Testis (tissue), 3 donors: ENCODE results near the gene TJP2. TPM values are rescaled to one million over a fixed set of nuclear protein-coding genes. Genes with fewer than 3 reads are reported as not detected.

Source experiments
- DNase-seq: peaks from one replicate; pipeline ENCODE4 v3.0.0-alpha.2; 2019
- H3K27ac ChIP-seq, 2 donors: fragments of 200-600 bp; sonication (generic); one replicate each; pipeline ENCODE4 v1.5.1; 2019
- H3K27me3 ChIP-seq: fragments of 200-600 bp; sonication (generic); one replicate; pipeline ENCODE4 v1.5.1; 2019
- H3K36me3 ChIP-seq: fragments of 200-600 bp; sonication (generic); one replicate; pipeline ENCODE4 v1.5.1; 2017; ENCODE audit warnings: low read depth; ENCODE audit errors: missing control alignments
- H3K4me1 ChIP-seq: fragments of 200-600 bp; sonication (generic); one replicate; pipeline ENCODE4 v1.5.1; 2019
- H3K4me3 ChIP-seq, 2 donors: fragments of 200-600 bp; sonication (generic); one replicate each; pipeline ENCODE4 v1.5.1; 2017 to 2019
- H3K9me3 ChIP-seq: fragments of 200-600 bp; sonication (generic); one replicate; pipeline ENCODE4 v1.5.1; 2017
- CTCF ChIP-seq, 3 experiments: fragments of 450-650 bp in 2 of 3; fragments of 200-600 bp in 1 of 3; sonication (generic) in 1 of 3; IDR thresholded peaks; one replicate each; pipeline ENCODE4 v1.5.1; 2016 to 2019; ENCODE audit warnings: antibody characterized with exemption in 3 of 3, mild to moderate bottlenecking in 2 of 3, moderate library complexity in 1 of 3
- POLR2A ChIP-seq: fragments of 450-650 bp; IDR thresholded peaks from one replicate; pipeline ENCODE4 v1.6.1; 2017; ENCODE audit warnings: antibody characterized with exemption, mild to moderate bottlenecking, moderate library complexity
- WGBS, 2 donors: methylation state at CpG; one replicate each; pipeline ENCODE4 v1.1.5; 2018; 5-methylcytosine and 5-hydroxymethylcytosine counted together
- intact Hi-C: fragments of 100-400 bp; cut with DNase I; formaldehyde crosslinking; loops from one replicate; pipeline ENCODE4 v1.15.1; 2023; ENCODE audit warnings: low total_unique reads
- polyA plus RNA-seq: library from polyadenylated mRNA; stranded (reverse); fragments of 350-450 nt; fragmentation: Illumina TruSeq; extraction: RNeasy Lipid Tissue Mini Kit (QIAGEN cat#74804); gene quantifications from one replicate; pipeline ENCODE4 v1.2.3, GENCODE V29; 2014; ENCODE audit warnings: low read depth, low replicate concordance; ENCODE audit not compliant: insufficient read depth
- total RNA-seq, 2 donors: library from RNA; depleted of rRNA; stranded (reverse); fragments of >200 nt; gene quantifications; one replicate each; pipeline ENCODE4 v1.2.3, GENCODE V29; 2016

Gene TJP2
- total and polyA plus RNA-seq, 3 donors from 2014 or later: 108 to 168 (median 148) TPM

GRCh38 chr9:69236188-69236587 is 62.1 kb downstream of the TJP2 start:
- no peaks in the 10 kb centered on the region for H3K27me3 ChIP-seq
- 79 to 86% methylated on average over 7 of the region's 7 CpGs for WGBS, 2 donors
- H3K27ac ChIP-seq: no peak overlapping the region
- DNase-seq: no peak
- TF ChIP-seq POLR2A (no peak), CTCF (IDR thresholded peaks at IDR 0.05) (no peak)
- H3K4me1 ChIP-seq: no peaks in the 10 kb centered on the region
- H3K36me3 ChIP-seq: no peaks in the 10 kb centered on the region
- H3K9me3 ChIP-seq: no peaks in the 10 kb centered on the region
- H3K4me3 ChIP-seq: no peak overlapping the region
- intact Hi-C loops: no loop called here

- intact Hi-C loops: no loop called here
These were observed 63.7 kb downstream of the TJP2 start for GRCh38 chr9:69237702-69238295.

GRCh38 chr9:69243116-69243515 is 69.0 kb downstream of the TJP2 start:
- no peak for DNase-seq
- WGBS, 2 donors: 84 to 88% methylated on average over 2 of the region's 2 CpGs
- no peaks in the 10 kb centered on the region for H3K9me3 ChIP-seq
- intact Hi-C loops: no loop called here
- no peak for TF ChIP-seq POLR2A
- no peak for TF ChIP-seq CTCF (IDR thresholded peaks at IDR 0.05)
- no peaks in the 10 kb centered on the region for H3K36me3 ChIP-seq
- H3K27ac ChIP-seq: no peak overlapping the region
- H3K4me3 ChIP-seq: no peak overlapping the region
- H3K27me3 ChIP-seq: no peaks in the 10 kb centered on the region
- H3K4me1 ChIP-seq: no peaks in the 10 kb centered on the region

More at GRCh38 chr9:69237702-69238295, 63.7 kb downstream of the TJP2 start:
- DNase-seq: no peak
- no peak for TF ChIP-seq POLR2A
- TF ChIP-seq CTCF (IDR thresholded peaks at IDR 0.05): no peak
- Histone ChIP-seq H3K9me3 (no peaks in the 10 kb centered on the region), H3K27me3 (no peaks in the 10 kb centered on the region), H3K36me3 (no peaks in the 10 kb centered on the region), H3K4me1 (no peaks in the 10 kb centered on the region), H3K4me3 (no peak overlapping the region), H3K27ac (no peak overlapping the region)
- whole genome bisulfite sequencing, 2 donors: 89 to 90% methylated on average over 4 of the region's 4 CpGs

GRCh38 chr9:69246629-69247028 is 72.6 kb downstream of the TJP2 start:
- no peaks in the 10 kb centered on the region for H3K36me3 ChIP-seq
- TF ChIP-seq POLR2A (no peak), CTCF (IDR thresholded peaks at IDR 0.05) (no peak)

GRCh38 chr9:69248005-69248404 is 73.9 kb downstream of the TJP2 start:
- Histone ChIP-seq H3K36me3 (no peaks in the 10 kb centered on the region), H3K4me1 (no peaks in the 10 kb centered on the region), H3K27me3 (no peaks in the 10 kb centered on the region), H3K27ac (no peak overlapping the region), H3K9me3 (no peaks in the 10 kb centered on the region), H3K4me3 (no peak overlapping the region)
- 89 to 99% methylated on average over 22 of the region's 22 CpGs for WGBS, 2 donors
- DNase-seq: no peak
- TF ChIP-seq CTCF (IDR thresholded peaks at IDR 0.05): no peak
- TF ChIP-seq POLR2A: no peak
- intact Hi-C loops: no loop called here

More at GRCh38 chr9:69246629-69247028, 72.6 kb downstream of the TJP2 start:
- intact Hi-C loops: no loop called here
- WGBS, 2 donors: 92 to 98% methylated on average over 2 of the region's 2 CpGs
- Histone ChIP-seq H3K9me3 (no peaks in the 10 kb centered on the region), H3K27me3 (no peaks in the 10 kb centered on the region), H3K4me1 (no peaks in the 10 kb centered on the region), H3K4me3 (no peak overlapping the region), H3K27ac (no peak overlapping the region)
- no peak for DNase-seq
